GM12878 (cell line): ENCODE results near the gene RHOG. TPM values are rescaled to one million over a fixed set of nuclear protein-coding genes. Genes with fewer than 3 reads are reported as not detected.
A peak's percentile ranks its signal among the peaks of the same experiment; 100 is the strongest.

Experiments used
- CBX3 ChIP-seq: fragments of 200-600 bp; sonication (generic); IDR thresholded peaks from 2 replicates; pipeline ENCODE4 v1.6.1; 2016; ENCODE audit warnings: low read depth, borderline replicate concordance
- CREB1 ChIP-seq: IDR thresholded peaks from 2 replicates; pipeline ENCODE4 v1.6.1; 2012; ENCODE audit warnings: low read depth, mild to moderate bottlenecking, inconsistent platforms
- DPF2 ChIP-seq: fragments of 450-650 bp; IDR thresholded peaks from 2 replicates; pipeline ENCODE4 v1.6.1; 2017; ENCODE audit warnings: mild to moderate bottlenecking
- FOXK2 ChIP-seq: fragments of 450-650 bp; IDR thresholded peaks from 2 replicates; pipeline ENCODE4 v1.6.1; 2017; ENCODE audit warnings: mild to moderate bottlenecking, moderate library complexity
- NKRF ChIP-seq: fragments of 450-650 bp; conservative IDR thresholded peaks from 2 replicates; pipeline ENCODE4 v1.6.1; 2017; ENCODE audit warnings: mild to moderate bottlenecking, moderate library complexity
- NR2C2 ChIP-seq: IDR thresholded peaks from 2 replicates; pipeline ENCODE4 v1.6.1; 2011; ENCODE audit warnings: borderline replicate concordance, low read depth; ENCODE audit not compliant: control insufficient read depth, insufficient read length
- NR2F1 ChIP-seq: fragments of 450-650 bp; conservative IDR thresholded peaks from 2 replicates; pipeline ENCODE4 v1.6.1; 2017; ENCODE audit warnings: mild to moderate bottlenecking
- PML ChIP-seq: IDR thresholded peaks from 2 replicates; pipeline ENCODE4 v1.6.1; 2012; ENCODE audit warnings: low read length, inconsistent platforms
- PRDM15 ChIP-seq: fragments of 450-650 bp; formaldehyde crosslinking; IDR thresholded peaks from 2 replicates; pipeline ENCODE4 v1.4.0; 2020; ENCODE audit warnings: mild to moderate bottlenecking, moderate library complexity
- RBBP5 ChIP-seq: fragments of 200-600 bp; sonication (generic); conservative IDR thresholded peaks from 2 replicates; pipeline ENCODE4 v1.6.1; 2016
- RELA ChIP-seq: fragments of 450-650 bp; IDR thresholded peaks from 2 replicates; pipeline ENCODE4 v1.8.0; 2014; ENCODE audit warnings: borderline replicate concordance; ENCODE audit not compliant: partially characterized antibody
- SPI1 ChIP-seq: IDR thresholded peaks from 2 replicates; pipeline ENCODE4 v1.6.1; 2011; ENCODE audit warnings: low read depth, mild to moderate bottlenecking, low read length, moderate library complexity, borderline replicate concordance; ENCODE audit not compliant: insufficient read depth
- SUZ12 ChIP-seq: fragments of 200-600 bp; sonication (generic); IDR thresholded peaks from one replicate; pipeline ENCODE4 v1.6.1; 2018; ENCODE audit warnings: antibody characterized with exemption, mild to moderate bottlenecking; ENCODE audit not compliant: unreplicated experiment
- TAF1 ChIP-seq: IDR thresholded peaks from 2 replicates; pipeline ENCODE4 v1.6.1; 2011; ENCODE audit warnings: mild to moderate bottlenecking, low read depth, low read length, borderline replicate concordance
- TCF7 ChIP-seq: IDR thresholded peaks from 2 replicates; pipeline ENCODE4 v1.6.1; 2014; ENCODE audit warnings: antibody characterized with exemption, borderline replicate concordance
- USF1 ChIP-seq: IDR thresholded peaks from 2 replicates; pipeline ENCODE4 v1.6.1; 2011; ENCODE audit warnings: borderline replicate concordance, low read depth, mild to moderate bottlenecking, moderate library complexity, mixed read lengths, low read length; ENCODE audit not compliant: insufficient read depth; ENCODE audit errors: extremely low read length
- USF2 ChIP-seq: IDR thresholded peaks from 2 replicates; pipeline ENCODE4 v1.6.1; 2011; ENCODE audit warnings: low read depth, low read length, improper control_type of control experiment, borderline replicate concordance
- WRNIP1 ChIP-seq: IDR thresholded peaks from 2 replicates; pipeline ENCODE4 v1.6.1; 2011; ENCODE audit warnings: low read depth, low read length, improper control_type of control experiment, borderline replicate concordance
- ZNF274 ChIP-seq: IDR thresholded peaks from one replicate; pipeline ENCODE4 v1.8.0; 2011; ENCODE audit not compliant: insufficient read length, insufficient read depth
- polyA plus RNA-seq, 11 experiments: library from polyadenylated mRNA; depleted of rRNA in 4 of 11; unstranded in 6 of 11; stranded (reverse) in 5 of 11; fragments of >200 nt; fragmentation: Nextera tagmentation in 4 of 11; fragmentation: Illumina TruSeq in 1 of 11; extraction: Ambion mirVana in 4 of 11; extraction: Trizol in 1 of 11; gene quantifications; 1 replicate in 1 of 11; 2 replicates in 10 of 11; pipeline versions ENCODE4 v1.2.1 to v1.2.3, GENCODE V29; 2011 to 2016; ENCODE audit warnings: inconsistent platforms in 2 of 11, missing spikeins in 2 of 11, low read depth in 1 of 11
- total RNA-seq, 4 experiments: library from RNA; depleted of rRNA in 3 of 4; stranded (reverse); fragments of >200 nt in 3 of 4; fragmentation: Illumina TruSeq in 1 of 4; extraction: Trizol in 1 of 4; gene quantifications; 2 replicates each; pipeline versions ENCODE4 v1.2.1 to v1.2.3, GENCODE V29; 2013 to 2021

Gene RHOG
- total and polyA plus RNA-seq, 10 of the 15 experiments (the other 5 are each of a cell fraction or from before 2014, with no cell fraction given) = 16.0 to 172 (median 94.8) TPM

- TF ChIP-seq PML (no peak), CBX3 (no peak), NR2F1 (no peak), RELA (no peak), SUZ12 (no peak), RBBP5 (no peak), NR2C2 (no peak), ZNF274 (no peak), TAF1 (no peak), CREB1 (peak; percentile 51; the same call in 1 of the 2 replicates), USF2 (no peak), FOXK2 (no peak), USF1 (no peak), TCF7 (no peak), DPF2 (0 out of 2 replicates have a peak, but pooled peaks have one; percentile 7), PRDM15 (CRISPR knock-in tag) (no peak), NKRF (no peak), SPI1 (no peak), WRNIP1 (no peak)
Measured at GRCh38 chr11:3807909-3808860, 32.6 kb downstream of the RHOG start, which contains the start of gene PGAP2 (continued).
